Middle frontal gyrus (tissue), 1 donor: ENCODE measurements around the gene NCAM1.

Experiments
- DNase-seq: peaks from one replicate; pipeline ENCODE4 v3.0.0-alpha.2; 2015; ENCODE audit warnings: low spot score; ENCODE audit errors: extremely low spot score

Gene NCAM1

GRCh38 chr11:113198972-113199661 lies 237.9 kb downstream of the NCAM1 start:
- no peak for DNase-seq

- DNase-seq, result no peak
Measured at GRCh38 chr11:113199866-113200265, 238.6 kb downstream of the NCAM1 start.

- DNase-seq, result no peak
Measured at GRCh38 chr11:113201054-113201818, 240.0 kb downstream of the NCAM1 start.

GRCh38 chr11:113202431-113202830 lies 241.2 kb downstream of the NCAM1 start:
- no peak for DNase-seq

- no peak for DNase-seq
Measured at GRCh38 chr11:113203141-113203753, 242.0 kb downstream of the NCAM1 start.

GRCh38 chr11:113204280-113204679 lies 243.1 kb downstream of the NCAM1 start:
- no peak for DNase-seq

- DNase-seq, result no peak
Measured at GRCh38 chr11:113213549-113213948, 252.3 kb downstream of the NCAM1 start.

- no peak for DNase-seq
Measured at GRCh38 chr11:113222241-113222640, 261.0 kb downstream of the NCAM1 start.

GRCh38 chr11:113234888-113235287 lies 273.7 kb downstream of the NCAM1 start:
- no peak for DNase-seq

- DNase-seq, result no peak
Measured at GRCh38 chr11:113237261-113237660, 276.0 kb downstream of the NCAM1 start.

- no peak for DNase-seq
Measured at GRCh38 chr11:113238721-113239120, 277.5 kb downstream of the NCAM1 start.

GRCh38 chr11:113240389-113240788 lies 279.2 kb downstream of the NCAM1 start:
- no peak for DNase-seq

- DNase-seq, result no peak
Measured at GRCh38 chr11:113240790-113241635, 279.8 kb downstream of the NCAM1 start.

GRCh38 chr11:113241636-113242054 lies 280.4 kb downstream of the NCAM1 start:
- no peak for DNase-seq

GRCh38 chr11:113242060-113242459 lies 280.8 kb downstream of the NCAM1 start:
- DNase-seq, result no peak

- DNase-seq, result no peak
Measured at GRCh38 chr11:113242767-113243397, 281.7 kb downstream of the NCAM1 start.

GRCh38 chr11:113243696-113244095 lies 282.5 kb downstream of the NCAM1 start:
- DNase-seq, result no peak

GRCh38 chr11:113245216-113245615 lies 284.0 kb downstream of the NCAM1 start:
- no peak for DNase-seq

- DNase-seq, result no peak
Measured at GRCh38 chr11:113247221-113247620, 286.0 kb downstream of the NCAM1 start.

- no peak for DNase-seq
Measured at GRCh38 chr11:113247966-113248365, 286.7 kb downstream of the NCAM1 start.
